ENCODE data around the gene R3HCC1L. TPM values are rescaled to one million over a fixed set of nuclear protein-coding genes. Genes with fewer than 3 reads are reported as not detected.
"Not testable (repeated sequence)": the region's sequence is repeated elsewhere in the genome, so short reads cannot be mapped to it uniquely, and the experiment has no call there.

Gene R3HCC1L
- total RNA-seq, 8 experiments from 2014 or later, result 13.7 to 22.7 (median 20.0) TPM

- in situ Hi-C loops (cut with MboI; ENCODE audit: low pct_unique_long_range_greater_than_20kb in 2 of 9, low sequenced_read_pairs in 9 of 9, unreplicated experiment in 9 of 9), result no loop called here
- H3K27ac ChIP-seq, result no peak overlapping the region
- WGBS, 10 experiments, result 56 to 100% (median 72%) methylated on average over 1 to 7 of the region's 7 CpGs; no CpG with 5 or more reads in 1 of the 10 experiments
- H3K4me3 ChIP-seq, result no peak overlapping the region
- ATAC-seq (replicated peaks in 6 of 8), result no peak
- peaks cover 16 to 30% of the 10 kb centered on the region in 2 donors for H3K4me1 ChIP-seq (replicated peaks in 1 of 2)
Measured at GRCh38 chr10:98168147-98168546, 33.7 kb downstream of the R3HCC1L start.

GRCh38 chr10:98168766-98169165 is 34.3 kb downstream of the R3HCC1L start:
- WGBS, 10 experiments, result 74 to 100% (median 96%) methylated on average over 1 to 3 of the region's 3 CpGs

GRCh38 chr10:98169379-98169778 is 34.9 kb downstream of the R3HCC1L start:
- peaks cover 21 to 35% of the 10 kb centered on the region in 2 donors for H3K4me1 ChIP-seq (replicated peaks in 1 of 2)
- no peak overlapping the region for H3K27ac ChIP-seq
- no peak overlapping the region for H3K4me3 ChIP-seq
- 86 to 100% (median 91%) methylated on average over 2 of the region's 2 CpGs; no CpG with 5 or more reads in 4 of the 10 experiments for WGBS, 10 experiments
- in situ Hi-C loops (cut with MboI; ENCODE audit: low pct_unique_long_range_greater_than_20kb in 2 of 9, low sequenced_read_pairs in 9 of 9, unreplicated experiment in 9 of 9), result no loop called here
- no peak for ATAC-seq (replicated peaks in 6 of 8)

More at GRCh38 chr10:98168766-98169165, 34.3 kb downstream of the R3HCC1L start:
- Histone ChIP-seq H3K27ac (no peak overlapping the region), H3K4me1 (replicated peaks in 1 of 2) (peaks cover 20 to 34% of the 10 kb centered on the region in 2 donors), H3K4me3 (no peak overlapping the region)
- in situ Hi-C loops (cut with MboI; ENCODE audit: low pct_unique_long_range_greater_than_20kb in 2 of 9, low sequenced_read_pairs in 9 of 9, unreplicated experiment in 9 of 9), result no loop called here
- ATAC-seq (replicated peaks in 6 of 8), result no peak

GRCh38 chr10:98170249-98171117 is 36.0 kb downstream of the R3HCC1L start:
- Histone ChIP-seq H3K4me1 (replicated peaks in 1 of 2) (peaks cover 21 to 35% of the 10 kb centered on the region in 2 donors), H3K27ac (no peak overlapping the region), H3K4me3 (no peak overlapping the region)
- 0 to 63% (median 0%) methylated on average over 1 to 3 of the region's 3 CpGs; no CpG with 5 or more reads in 3 of the 10 experiments for WGBS, 10 experiments
- ATAC-seq (replicated peaks in 6 of 8), result peak in 7 of 8 experiments; percentile 21 to 91 (median 65)
- in situ Hi-C loops (cut with MboI; ENCODE audit: low pct_unique_long_range_greater_than_20kb in 2 of 9, low sequenced_read_pairs in 9 of 9, unreplicated experiment in 9 of 9), result no loop called here

- H3K4me3 ChIP-seq, result no peak overlapping the region
- in situ Hi-C loops (cut with MboI; ENCODE audit: low pct_unique_long_range_greater_than_20kb in 2 of 9, low sequenced_read_pairs in 9 of 9, unreplicated experiment in 9 of 9), result no loop called here
- H3K27ac ChIP-seq, result no peak overlapping the region
- peak in 3 of 8 experiments; percentile 5 to 6 (median 6) for ATAC-seq (replicated peaks in 6 of 8)
- H3K4me1 ChIP-seq (replicated peaks in 1 of 2), result peaks cover 21 to 35% of the 10 kb centered on the region in 2 donors
- WGBS, 10 experiments, result 7 to 100% (median 88%) methylated on average over 1 to 4 of the region's 4 CpGs; no CpG with 5 or more reads in 3 of the 10 experiments
Measured at GRCh38 chr10:98172073-98172472, 37.6 kb downstream of the R3HCC1L start.

DNA sequence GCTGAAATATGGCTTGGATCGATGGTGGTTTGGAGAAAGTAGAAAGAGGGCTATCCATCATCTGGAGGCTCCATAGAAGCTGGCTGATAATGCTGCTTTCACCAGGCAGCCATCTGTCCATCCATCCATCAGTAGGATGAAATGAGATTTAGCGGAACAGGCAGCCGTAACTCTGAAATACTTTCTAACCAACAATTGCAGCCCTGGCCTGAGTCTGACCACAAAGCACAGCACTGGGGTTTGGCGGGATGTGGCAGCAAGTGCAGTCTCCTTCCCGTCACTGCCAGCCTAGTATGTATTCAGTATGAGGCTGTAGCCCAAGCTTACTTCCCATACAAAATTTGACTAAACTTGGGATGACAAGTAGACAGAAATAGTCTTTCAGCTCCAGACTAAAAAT is 38.0 kb downstream of the R3HCC1L start:
- H3K27ac ChIP-seq, result peak overlapping the region; percentile 69 to 81
- 50 to 83% (median 69%) methylated on average over 1 to 5 of the region's 5 CpGs; no CpG with 5 or more reads in 2 of the 10 experiments for WGBS, 10 experiments
- in situ Hi-C loops (cut with MboI; ENCODE audit: low pct_unique_long_range_greater_than_20kb in 2 of 9, low sequenced_read_pairs in 9 of 9, unreplicated experiment in 9 of 9), result no loop called here
- ATAC-seq (replicated peaks in 6 of 8), result peak in 5 of 8 experiments; percentile 19 to 42 (median 30)
- H3K4me3 ChIP-seq, result no peak overlapping the region
- peaks cover 21 to 35% of the 10 kb centered on the region in 2 donors for H3K4me1 ChIP-seq (replicated peaks in 1 of 2)

- in situ Hi-C loops (cut with MboI; ENCODE audit: low pct_unique_long_range_greater_than_20kb in 2 of 9, low sequenced_read_pairs in 9 of 9, unreplicated experiment in 9 of 9), result no loop called here
- ATAC-seq (replicated peaks in 6 of 8), result peak in 5 of 8 experiments; percentile 69 to 90 (median 83)
- peak overlapping the region; percentile 69 to 81 for H3K27ac ChIP-seq
- 24 to 94% (median 69%) methylated on average over 2 to 5 of the region's 6 CpGs; no CpG with 5 or more reads in 4 of the 10 experiments for WGBS, 10 experiments
- no peak overlapping the region for H3K4me3 ChIP-seq
- H3K4me1 ChIP-seq (replicated peaks in 1 of 2), result peaks cover 21 to 33% of the 10 kb centered on the region in 2 donors
Measured at GRCh38 chr10:98173260-98173659, 38.8 kb downstream of the R3HCC1L start.

- in situ Hi-C loops (cut with MboI; ENCODE audit: low pct_unique_long_range_greater_than_20kb in 2 of 9, low sequenced_read_pairs in 9 of 9, unreplicated experiment in 9 of 9); H3K4me3 ChIP-seq; ATAC-seq (replicated peaks in 6 of 8); H3K27ac ChIP-seq; H3K4me1 ChIP-seq (replicated peaks in 1 of 2): not testable (repeated sequence)
- whole genome bisulfite sequencing, 10 experiments, result 93 to 100% (median 96%) methylated on average over 3 to 9 of the region's 14 CpGs; no CpG with 5 or more reads in 6 of the 10 experiments
Measured at GRCh38 chr10:98182351-98182915, 48.0 kb downstream of the R3HCC1L start.

- in situ Hi-C loops (cut with MboI; ENCODE audit: low pct_unique_long_range_greater_than_20kb in 2 of 9, low sequenced_read_pairs in 9 of 9, unreplicated experiment in 9 of 9), result no loop called here
- ATAC-seq (replicated peaks in 6 of 8), result no peak
- 100% methylated on average over 1 of the region's 1 CpG; no CpG with 5 or more reads in 4 of the 10 experiments for WGBS, 10 experiments
- Histone ChIP-seq H3K27ac (no peak overlapping the region), H3K4me1 (replicated peaks in 1 of 2) (no peaks in the 10 kb centered on the region), H3K4me3 (no peak overlapping the region)
Measured at GRCh38 chr10:98186681-98187080, 52.2 kb downstream of the R3HCC1L start.

DNA sequence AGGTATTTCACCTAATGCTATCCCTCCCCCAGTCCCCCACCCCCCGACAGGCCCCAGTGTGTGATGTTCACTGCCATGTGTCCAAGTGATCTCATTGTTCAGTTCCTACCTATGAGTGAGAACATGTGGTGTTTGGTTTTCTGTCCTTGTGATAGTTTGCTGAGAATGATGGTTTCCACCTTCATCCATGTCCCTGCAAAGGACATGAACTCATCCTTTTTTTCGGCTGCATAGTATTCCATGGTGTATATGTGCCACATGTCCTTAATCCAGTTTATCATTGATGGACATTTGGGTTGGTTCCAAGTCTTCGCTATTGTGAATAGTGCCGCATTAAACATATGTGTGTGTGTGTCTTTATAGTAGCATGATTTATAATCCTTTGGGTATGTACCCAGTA is 56.3 kb downstream of the R3HCC1L start:
- WGBS, 10 experiments, result 80 to 100% (median 100%) methylated on average over 1 to 2 of the region's 4 CpGs; no CpG with 5 or more reads in 5 of the 10 experiments
- in situ Hi-C loops (cut with MboI; ENCODE audit: low pct_unique_long_range_greater_than_20kb in 2 of 9, low sequenced_read_pairs in 9 of 9, unreplicated experiment in 9 of 9); H3K4me3 ChIP-seq; H3K4me1 ChIP-seq (replicated peaks in 1 of 2); H3K27ac ChIP-seq; ATAC-seq (replicated peaks in 6 of 8): not testable (repeated sequence)

DNA sequence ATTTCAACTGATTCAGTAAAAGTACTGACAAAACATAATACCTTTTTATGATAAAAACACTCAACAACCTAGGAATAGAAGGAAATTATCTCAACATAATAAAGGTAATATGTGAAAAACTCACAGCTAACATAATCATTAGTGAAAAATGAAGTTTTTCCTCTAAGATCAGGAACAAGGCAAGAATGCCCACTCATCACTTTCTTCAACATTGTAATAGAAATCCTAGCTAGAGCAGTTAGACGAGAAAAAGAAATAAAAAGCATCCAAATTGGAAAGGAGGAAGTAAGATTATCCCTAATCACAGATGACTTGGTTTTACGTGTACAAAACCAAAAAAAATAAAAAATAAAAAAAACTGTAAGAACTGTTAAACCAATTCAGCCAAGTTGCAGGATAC is 58.6 kb downstream of the R3HCC1L start:
- Histone ChIP-seq H3K27ac (no peak overlapping the region), H3K4me1 (replicated peaks in 1 of 2) (no peaks in the 10 kb centered on the region), H3K4me3 (no peak overlapping the region)
- in situ Hi-C loops (cut with MboI; ENCODE audit: low pct_unique_long_range_greater_than_20kb in 2 of 9, low sequenced_read_pairs in 9 of 9, unreplicated experiment in 9 of 9), result no loop called here
- 88 to 100% (median 96%) methylated on average over 2 of the region's 2 CpGs for WGBS, 10 experiments
- no peak for ATAC-seq (replicated peaks in 6 of 8)

GRCh38 chr10:98194633-98195032 is 60.2 kb downstream of the R3HCC1L start:
- ATAC-seq (replicated peaks in 6 of 8), result no peak
- 60 to 100% (median 90%) methylated on average over 2 to 3 of the region's 3 CpGs; no CpG with 5 or more reads in 2 of the 10 experiments for WGBS, 10 experiments
- Histone ChIP-seq H3K4me1 (replicated peaks in 1 of 2) (no peaks in the 10 kb centered on the region), H3K4me3 (no peak overlapping the region), H3K27ac (no peak overlapping the region)
- in situ Hi-C loops (cut with MboI; ENCODE audit: low pct_unique_long_range_greater_than_20kb in 2 of 9, low sequenced_read_pairs in 9 of 9, unreplicated experiment in 9 of 9), result no loop called here

- Histone ChIP-seq H3K4me3 (no peak overlapping the region), H3K27ac (no peak overlapping the region), H3K4me1 (replicated peaks in 1 of 2) (no peaks in the 10 kb centered on the region)
- ATAC-seq (replicated peaks in 6 of 8), result no peak
- 17 to 100% (median 88%) methylated on average over 1 of the region's 1 CpG for WGBS, 10 experiments
- in situ Hi-C loops (cut with MboI; ENCODE audit: low pct_unique_long_range_greater_than_20kb in 2 of 9, low sequenced_read_pairs in 9 of 9, unreplicated experiment in 9 of 9), result no loop called here
Measured at GRCh38 chr10:98195120-98195519, 60.7 kb downstream of the R3HCC1L start.

All from motor neuron (in vitro differentiated cells).